Hepatocyte (in vitro differentiated cells): ENCODE measurements around the gene DDX39A. TPM values are rescaled to one million over a fixed set of nuclear protein-coding genes. Genes with fewer than 3 reads are reported as not detected.

Experiments
- DNase-seq: peaks from one replicate; pipeline ENCODE4 v3.0.0-alpha.2; 2016; ENCODE audit warnings: low spot score
- H2AFZ ChIP-seq: fragments of 200-600 bp; sonication (generic); 2 replicates; pipeline ENCODE4 v1.6.0; 2016; ENCODE audit warnings: antibody characterized with exemption, mild to moderate bottlenecking
- H3K27ac ChIP-seq: fragments of 200-600 bp; sonication (generic); 2 replicates; pipeline ENCODE4 v1.5.1; 2016; ENCODE audit warnings: mild to moderate bottlenecking
- H3K27me3 ChIP-seq: fragments of 200-600 bp; sonication (generic); 2 replicates; pipeline ENCODE4 v1.6.1; 2016
- H3K36me3 ChIP-seq: fragments of 200-600 bp; sonication (generic); replicated peaks from 2 replicates; pipeline ENCODE4 v1.5.1; 2016; ENCODE audit warnings: low read depth; ENCODE audit not compliant: insufficient read depth
- H3K4me1 ChIP-seq: fragments of 200-600 bp; sonication (generic); 2 replicates; pipeline ENCODE4 v1.5.1; 2016; ENCODE audit warnings: mild to moderate bottlenecking, moderate library complexity; ENCODE audit not compliant: insufficient read depth
- H3K4me2 ChIP-seq: fragments of 200-600 bp; sonication (generic); 2 replicates; pipeline ENCODE4 v1.6.0; 2016
- H3K4me3 ChIP-seq: fragments of 200-600 bp; sonication (generic); 2 replicates; pipeline ENCODE4 v1.5.1; 2016; ENCODE audit warnings: mild to moderate bottlenecking
- H3K79me2 ChIP-seq: fragments of 200-600 bp; sonication (generic); 2 replicates; pipeline ENCODE4 v1.6.0; 2017; ENCODE audit warnings: mild to moderate bottlenecking
- H3K9me2 ChIP-seq: fragments of 200-600 bp; sonication (generic); replicated peaks from 2 replicates; pipeline ENCODE4 v1.6.0; 2017; ENCODE audit warnings: mild to moderate bottlenecking; ENCODE audit not compliant: insufficient read depth
- H3K9me3 ChIP-seq: fragments of 200-600 bp; sonication (generic); 2 replicates; pipeline ENCODE4 v1.5.1; 2016; ENCODE audit warnings: low read depth, mild to moderate bottlenecking
- H4K20me1 ChIP-seq: fragments of 200-600 bp; sonication (generic); 2 replicates; pipeline ENCODE4 v1.6.0; 2016; ENCODE audit warnings: mild to moderate bottlenecking; ENCODE audit not compliant: insufficient read depth, poor library complexity, severe bottlenecking
- CTCF ChIP-seq: fragments of 200-600 bp; sonication (generic); IDR thresholded peaks from 2 replicates; pipeline ENCODE4 v1.5.1; 2016; ENCODE audit warnings: antibody characterized with exemption, mild to moderate bottlenecking; ENCODE audit not compliant: poor library complexity
- EZH2 ChIP-seq: fragments of 200-600 bp; sonication (generic); IDR thresholded peaks from 2 replicates; pipeline ENCODE4 v1.6.1; 2016; ENCODE audit warnings: antibody characterized with exemption, mild to moderate bottlenecking, borderline replicate concordance
- EZH2phosphoT487 ChIP-seq: fragments of 200-600 bp; sonication (generic); IDR thresholded peaks from one replicate; pipeline ENCODE4 v1.6.1; 2018; ENCODE audit warnings: antibody characterized with exemption, mild to moderate bottlenecking, low read depth, moderate library complexity; ENCODE audit not compliant: unreplicated experiment, severe bottlenecking
- WGBS: methylation state at CpG from one replicate; pipeline ENCODE4 v1.1.6; 2016; ENCODE audit warnings: low lambda C conversion rate; ENCODE audit errors: missing lambda C conversion rate; 5-methylcytosine and 5-hydroxymethylcytosine counted together
- polyA plus RNA-seq: library from polyadenylated mRNA; unstranded; fragments of >200 nt; fragmentation: Nextera tagmentation; extraction: Ambion mirVana; gene quantifications from 2 replicates; pipeline ENCODE4 v1.2.1, GENCODE V29; 2016
- total RNA-seq: library from RNA; depleted of rRNA; stranded (reverse); fragments of >200 nt; gene quantifications from 2 replicates; pipeline ENCODE4 v1.2.3, GENCODE V29; 2014

The DDX39A gene
- total and polyA plus RNA-seq, 2 experiments from 2014 or later, result 79.2 to 106 TPM

- no peaks in the 10 kb centered on the region for H3K4me1 ChIP-seq
- H3K4me2 ChIP-seq, result no peak overlapping the region
- no peaks in the 10 kb centered on the region for H4K20me1 ChIP-seq
- DNase-seq, result no peak
- no peak overlapping the region for H2AFZ ChIP-seq
- H3K79me2 ChIP-seq, result peaks cover 37% of the 10 kb centered on the region
- H3K36me3 ChIP-seq, result no peaks in the 10 kb centered on the region
- no peaks in the 10 kb centered on the region for H3K9me2 ChIP-seq
- H3K9me3 ChIP-seq, result no peaks in the 10 kb centered on the region
- H3K27me3 ChIP-seq, result no peaks in the 10 kb centered on the region
- 92% methylated on average over 30 of the region's 34 CpGs for WGBS
- no peak overlapping the region for H3K4me3 ChIP-seq
- no peak for TF ChIP-seq EZH2
- TF ChIP-seq CTCF, result no peak
- no peak for TF ChIP-seq EZH2phosphoT487
- no peak overlapping the region for H3K27ac ChIP-seq
Measured at GRCh38 chr19:14441041-14441938, 22.1 kb upstream of the DDX39A start.

- Histone ChIP-seq H3K4me1 (peaks cover 3% of the 10 kb centered on the region), H3K9me3 (no peaks in the 10 kb centered on the region), H3K27me3 (no peaks in the 10 kb centered on the region), H3K4me3 (no peak overlapping the region), H3K27ac (no peak overlapping the region), H2AFZ (no peak overlapping the region), H3K9me2 (no peaks in the 10 kb centered on the region), H3K4me2 (no peak overlapping the region), H3K79me2 (peaks cover 45% of the 10 kb centered on the region), H4K20me1 (no peaks in the 10 kb centered on the region), H3K36me3 (no peaks in the 10 kb centered on the region)
- 70% methylated on average over 9 of the region's 9 CpGs for WGBS
- DNase-seq, result no peak
- TF ChIP-seq CTCF (no peak), EZH2 (no peak), EZH2phosphoT487 (no peak)
Measured at GRCh38 chr19:14440049-14440448, 20.9 kb upstream of the DDX39A start.

- Histone ChIP-seq H3K9me2 (no peaks in the 10 kb centered on the region), H3K4me2 (no peak overlapping the region), H3K27ac (no peak overlapping the region), H3K4me3 (no peak overlapping the region), H3K79me2 (peaks cover 51% of the 10 kb centered on the region), H3K27me3 (no peaks in the 10 kb centered on the region), H3K4me1 (peaks cover 12% of the 10 kb centered on the region), H4K20me1 (no peaks in the 10 kb centered on the region), H2AFZ (no peak overlapping the region), H3K9me3 (no peaks in the 10 kb centered on the region), H3K36me3 (no peaks in the 10 kb centered on the region)
- TF ChIP-seq EZH2phosphoT487, result no peak
- no peak for TF ChIP-seq EZH2
- TF ChIP-seq CTCF, result no peak
- DNase-seq, result no peak
- WGBS, result 93% methylated on average over 9 of the region's 9 CpGs
Measured at GRCh38 chr19:14439014-14439413, 19.9 kb upstream of the DDX39A start.
